ENCODE measurements around the gene GJD3.
A peak's percentile ranks its signal among the peaks of the same experiment; 100 is the strongest.

GJD3 gene

GRCh38 chr17:40361063-40361924 lies 3.2 kb downstream of the GJD3 start:
- Histone ChIP-seq H3K9ac (ENCODE audit: low read depth, low read length, poor library complexity, severe bottlenecking) (no peak overlapping the region), H3K79me2 (ENCODE audit: insufficient read depth, low read length) (no peaks in the 10 kb centered on the region), H3K9me2 (replicated peaks; ENCODE audit: low read depth, low read length) (no peaks in the 10 kb centered on the region), H3K36me3 (ENCODE audit: insufficient read depth, low read length) (peaks cover 2% of the 10 kb centered on the region; the same call in 1 of the 2 replicates), H2AFZ (ENCODE audit: low read length) (no peak overlapping the region), H3K27me3 (ENCODE audit: insufficient read depth, low read length, poor library complexity, severe bottlenecking) (no peaks in the 10 kb centered on the region), H3K4me2 (ENCODE audit: low read depth, low read length, poor library complexity, severe bottlenecking) (no peak overlapping the region), H3K4me1 (ENCODE audit: insufficient read depth, low read length, poor library complexity, severe bottlenecking) (no peaks in the 10 kb centered on the region), H3K9me3 (ENCODE audit: insufficient read depth, low read depth, low read length) (no peaks in the 10 kb centered on the region), H4K20me1 (ENCODE audit: insufficient read depth, low read length, poor library complexity, severe bottlenecking) (no peaks in the 10 kb centered on the region), H3F3A (ENCODE audit: low read depth) (no peaks in the 10 kb centered on the region), H3K4me3 (ENCODE audit: low read length, poor library complexity, severe bottlenecking) (no peak overlapping the region)
- TF ChIP-seq EZH2phosphoT487 (IDR thresholded peaks at IDR 0.05; ENCODE audit: borderline replicate concordance) (no peak), CTCF (conservative IDR thresholded peaks at IDR 0.05; ENCODE audit: low read length) (no peak)

- Histone ChIP-seq H4K20me1 (ENCODE audit: insufficient read depth, low read length, poor library complexity, severe bottlenecking) (no peaks in the 10 kb centered on the region), H3F3A (ENCODE audit: low read depth) (no peaks in the 10 kb centered on the region), H3K9ac (ENCODE audit: low read depth, low read length, poor library complexity, severe bottlenecking) (no peak overlapping the region), H3K4me1 (ENCODE audit: insufficient read depth, low read length, poor library complexity, severe bottlenecking) (no peaks in the 10 kb centered on the region), H3K4me3 (ENCODE audit: low read length, poor library complexity, severe bottlenecking) (no peak overlapping the region), H3K36me3 (ENCODE audit: insufficient read depth, low read length) (peaks cover 11% of the 10 kb centered on the region; the same call in 1 of the 2 replicates), H3K79me2 (ENCODE audit: insufficient read depth, low read length) (no peaks in the 10 kb centered on the region), H3K4me2 (ENCODE audit: low read depth, low read length, poor library complexity, severe bottlenecking) (no peak overlapping the region), H3K27me3 (ENCODE audit: insufficient read depth, low read length, poor library complexity, severe bottlenecking) (no peaks in the 10 kb centered on the region), H3K9me2 (replicated peaks; ENCODE audit: low read depth, low read length) (no peaks in the 10 kb centered on the region), H3K9me3 (ENCODE audit: insufficient read depth, low read depth, low read length) (no peaks in the 10 kb centered on the region), H2AFZ (ENCODE audit: low read length) (no peak overlapping the region)
- TF ChIP-seq EZH2phosphoT487 (IDR thresholded peaks at IDR 0.05; ENCODE audit: borderline replicate concordance) (no peak), CTCF (conservative IDR thresholded peaks at IDR 0.05; ENCODE audit: low read length) (no peak)
These were observed 4.4 kb downstream of the GJD3 start for GRCh38 chr17:40360091-40360490.

GRCh38 chr17:40358323-40359038 lies 6.1 kb downstream of the GJD3 start:
- peak overlapping the region; percentile 48 for H3K4me3 ChIP-seq (ENCODE audit: low read length, poor library complexity, severe bottlenecking)
- H2AFZ ChIP-seq (ENCODE audit: low read length): peak overlapping the region; percentile 68
- H3K4me1 ChIP-seq (ENCODE audit: insufficient read depth, low read length, poor library complexity, severe bottlenecking): no peaks in the 10 kb centered on the region
- H3K9me3 ChIP-seq (ENCODE audit: insufficient read depth, low read depth, low read length): no peaks in the 10 kb centered on the region
- H3F3A ChIP-seq (ENCODE audit: low read depth): no peaks in the 10 kb centered on the region
- TF ChIP-seq CTCF (conservative IDR thresholded peaks at IDR 0.05; ENCODE audit: low read length) (peak; percentile 95), EZH2phosphoT487 (IDR thresholded peaks at IDR 0.05; ENCODE audit: borderline replicate concordance) (no peak)
- H3K36me3 ChIP-seq (ENCODE audit: insufficient read depth, low read length): peaks cover 18% of the 10 kb centered on the region; the same call in 1 of the 2 replicates
- H3K27me3 ChIP-seq (ENCODE audit: insufficient read depth, low read length, poor library complexity, severe bottlenecking): no peaks in the 10 kb centered on the region
- peak overlapping the region; percentile 61 for H3K4me2 ChIP-seq (ENCODE audit: low read depth, low read length, poor library complexity, severe bottlenecking)
- H3K9ac ChIP-seq (ENCODE audit: low read depth, low read length, poor library complexity, severe bottlenecking): no peak overlapping the region
- H3K79me2 ChIP-seq (ENCODE audit: insufficient read depth, low read length): no peaks in the 10 kb centered on the region
- H3K9me2 ChIP-seq (replicated peaks; ENCODE audit: low read depth, low read length): no peaks in the 10 kb centered on the region
- no peaks in the 10 kb centered on the region for H4K20me1 ChIP-seq (ENCODE audit: insufficient read depth, low read length, poor library complexity, severe bottlenecking)
